Measurements from ENCODE around the gene MRC2. TPM values are rescaled to one million over a fixed set of nuclear protein-coding genes. Genes with fewer than 3 reads are reported as not detected.

Gene MRC2
- total RNA-seq, 2 experiments from 2014 or later = 6.2 to 8.9 TPM

- ChIA-PET CTCF (no interaction called here), POLR2A (interaction anchor here (0.6 kb wide), 1 partner anchor 180 kb away, joined by 3 read pairs; no protein-coding TSS in a partner anchor)
- H3K4me3 Mint-ChIP-seq = no peak overlapping the region
- DNase-seq = no peak
- H3K4me1 Mint-ChIP-seq = peaks cover 10% of the 10 kb centered on the region
- no peak overlapping the region for H3K27ac Mint-ChIP-seq
- no peaks in the 10 kb centered on the region for H3K9me3 Mint-ChIP-seq
- no peaks in the 10 kb centered on the region for H3K36me3 Mint-ChIP-seq (ENCODE audit: low read depth)
- peaks cover 30% of the 10 kb centered on the region for H3K27me3 Mint-ChIP-seq
These were observed 107.7 kb downstream of the MRC2 start for GRCh38 chr17:62735044-62735651.

GRCh38 chr17:62737513-62737912, 110.0 kb downstream of the MRC2 start:
- DNase-seq = no peak

GRCh38 chr17:62738281-62738680, 110.8 kb downstream of the MRC2 start:
- no peaks in the 10 kb centered on the region for H3K9me3 Mint-ChIP-seq
- H3K36me3 Mint-ChIP-seq (ENCODE audit: low read depth) = no peaks in the 10 kb centered on the region
- H3K4me3 Mint-ChIP-seq = no peak overlapping the region
- ChIA-PET CTCF (no interaction called here), POLR2A (interaction anchor here (1.1 kb wide), 1 partner anchor 22 kb away, joined by 3 read pairs; no protein-coding TSS in a partner anchor)
- peaks cover 13% of the 10 kb centered on the region for H3K4me1 Mint-ChIP-seq
- peaks cover 32% of the 10 kb centered on the region for H3K27me3 Mint-ChIP-seq
- DNase-seq = no peak
- no peak overlapping the region for H3K27ac Mint-ChIP-seq

More at GRCh38 chr17:62737513-62737912, 110.0 kb downstream of the MRC2 start:
- Mint-ChIP-seq H3K9me3 (no peaks in the 10 kb centered on the region), H3K4me1 (peaks cover 13% of the 10 kb centered on the region), H3K27me3 (peaks cover 30% of the 10 kb centered on the region), H3K4me3 (no peak overlapping the region), H3K27ac (no peak overlapping the region), H3K36me3 (ENCODE audit: low read depth) (no peaks in the 10 kb centered on the region)
- CTCF ChIA-PET = no interaction called here
- POLR2A ChIA-PET = no interaction called here

DNA sequence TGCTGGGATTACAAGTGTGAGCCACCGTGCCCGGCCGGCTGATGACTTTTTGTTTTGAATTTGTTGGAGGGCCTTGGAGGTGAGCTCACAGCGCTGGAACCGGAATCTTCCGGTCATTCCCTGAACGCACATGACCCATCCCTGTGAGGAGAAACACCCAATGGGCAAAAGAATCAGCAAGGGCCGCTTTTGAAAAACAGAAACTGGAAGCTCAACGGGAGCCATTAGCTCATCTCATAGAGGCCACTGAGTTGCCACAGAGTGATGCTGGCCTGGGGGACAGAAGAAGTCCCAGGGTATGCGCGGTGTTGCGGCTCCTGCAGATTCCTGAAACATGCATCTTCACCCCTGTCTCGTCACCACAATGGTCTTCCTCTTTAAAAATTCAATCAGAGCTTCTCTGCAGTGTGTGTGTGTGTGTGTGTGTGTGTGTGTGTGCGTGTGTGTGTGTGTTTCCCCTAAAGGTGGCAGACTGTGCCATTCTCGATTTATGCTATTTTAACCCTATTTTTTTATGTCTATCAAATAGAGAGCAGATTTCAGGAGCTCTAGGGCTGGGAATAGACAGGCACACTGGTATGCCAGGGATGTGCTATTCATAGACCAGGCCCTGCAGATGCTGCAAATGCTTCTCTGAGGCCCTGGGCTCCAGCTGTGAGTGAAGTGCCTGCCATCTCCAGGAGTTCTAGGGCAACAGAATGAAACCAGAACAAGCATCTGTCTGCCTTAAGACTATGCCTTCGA, 112.3 kb downstream of the MRC2 start:
- Mint-ChIP-seq H3K4me1 (peaks cover 13% of the 10 kb centered on the region), H3K36me3 (ENCODE audit: low read depth) (no peaks in the 10 kb centered on the region), H3K27ac (no peak overlapping the region), H3K27me3 (peaks cover 25% of the 10 kb centered on the region), H3K9me3 (no peaks in the 10 kb centered on the region), H3K4me3 (no peak overlapping the region)
- ChIA-PET CTCF (no interaction called here), POLR2A (no interaction called here)
- DNase-seq = no peak

- DNase-seq = no peak
- Mint-ChIP-seq H3K36me3 (ENCODE audit: low read depth) (no peaks in the 10 kb centered on the region), H3K4me3 (no peak overlapping the region), H3K27me3 (peaks cover 19% of the 10 kb centered on the region), H3K4me1 (peaks cover 13% of the 10 kb centered on the region), H3K9me3 (no peaks in the 10 kb centered on the region), H3K27ac (no peak overlapping the region)
- ChIA-PET POLR2A (no interaction called here), CTCF (no interaction called here)
These were observed 113.8 kb downstream of the MRC2 start for GRCh38 chr17:62741290-62741689.

Other genes starting within 250 kb of the MRC2 start
- not detected for gene EFCAB3, start 247.1 kb upstream of the MRC2 start, total RNA-seq
- 10 to 100 TPM; 16.6 to 16.7 TPM for gene METTL2A, start 203.8 kb upstream of the MRC2 start, total RNA-seq
- 10 to 100 TPM; 42.2 to 46.1 TPM for gene TLK2, start 148.8 kb upstream of the MRC2 start, total RNA-seq
- gene MARCHF10, start 180.6 kb downstream of the MRC2 start, total RNA-seq = not detected

All from activated CD4-positive, alpha-beta memory T cell treated with anti-CD3 and anti-CD28 coated beads, Interleukin-2, amount 10 ng/mL, durations not matched to agents 7 days and 5 days (primary cell).